Endothelial cell (in vitro differentiated cells): Measurements from ENCODE around the gene TLL2. TPM values are rescaled to one million over a fixed set of nuclear protein-coding genes. Genes with fewer than 3 reads are reported as not detected.

Experiments
- DNase-seq: peaks from one replicate; pipeline ENCODE4 v3.0.0; 2021; ENCODE audit warnings: low spot score
- H3K27ac Mint-ChIP-seq: one replicate; pipeline ENCODE4 v1.8.0; 2021; ENCODE audit warnings: mixed read lengths, inconsistent platforms; ENCODE audit not compliant: unreplicated experiment
- H3K27me3 Mint-ChIP-seq: one replicate; pipeline ENCODE4 v1.8.0; 2021; ENCODE audit warnings: mild to moderate bottlenecking, moderate library complexity, mixed read lengths, inconsistent platforms; ENCODE audit not compliant: unreplicated experiment
- H3K36me3 Mint-ChIP-seq: one replicate; pipeline ENCODE4 v1.8.0; 2021; ENCODE audit warnings: mild to moderate bottlenecking, low read depth, mixed read lengths, inconsistent platforms; ENCODE audit not compliant: unreplicated experiment
- H3K4me1 Mint-ChIP-seq: one replicate; pipeline ENCODE4 v1.8.0; 2021; ENCODE audit warnings: mild to moderate bottlenecking, mixed read lengths, inconsistent platforms; ENCODE audit not compliant: unreplicated experiment
- H3K4me3 Mint-ChIP-seq: one replicate; pipeline ENCODE4 v1.8.0; 2021; ENCODE audit warnings: mild to moderate bottlenecking, mixed read lengths, inconsistent platforms; ENCODE audit not compliant: unreplicated experiment
- H3K9me3 Mint-ChIP-seq: one replicate; pipeline ENCODE4 v1.8.0; 2021; ENCODE audit warnings: mixed read lengths, inconsistent platforms; ENCODE audit not compliant: unreplicated experiment
- CTCF ChIP-seq: fragments of 200-600 bp; sonication (generic); IDR thresholded peaks from one replicate; pipeline ENCODE4 v1.5.0; 2021; ENCODE audit warnings: antibody characterized with exemption; ENCODE audit not compliant: unreplicated experiment
- total RNA-seq: library from RNA; stranded (reverse); fragmentation: NEBNext Ultra II Directional; extraction: Animal tissue kit (Norgen Biotek cat#: 25700); gene quantifications from one replicate; pipeline ENCODE4 v1.2.1, GENCODE V29; 2021; ENCODE audit not compliant: unreplicated experiment

TLL2 gene
- total RNA-seq, 1 donor from 2014 or later = 0.41 TPM

- peaks cover 6% of the 10 kb centered on the region for H3K27me3 Mint-ChIP-seq
These were observed 56.4 kb downstream of the TLL2 start for GRCh38 chr10:96457341-96457740.

GRCh38 chr10:96456296-96456840, 57.4 kb downstream of the TLL2 start:
- no peak for DNase-seq
- Mint-ChIP-seq H3K4me1 (peaks cover 9% of the 10 kb centered on the region), H3K27me3 (peaks cover 3% of the 10 kb centered on the region), H3K4me3 (no peak overlapping the region), H3K27ac (no peak overlapping the region), H3K9me3 (no peaks in the 10 kb centered on the region), H3K36me3 (peaks cover 6% of the 10 kb centered on the region)
- TF ChIP-seq CTCF = no peak

More at GRCh38 chr10:96457341-96457740, 56.4 kb downstream of the TLL2 start:
- peaks cover 4% of the 10 kb centered on the region for H3K9me3 Mint-ChIP-seq
- TF ChIP-seq CTCF = no peak
- peak overlapping the region; percentile 21 for H3K27ac Mint-ChIP-seq
- H3K4me3 Mint-ChIP-seq = no peak overlapping the region
- peaks cover 9% of the 10 kb centered on the region for H3K4me1 Mint-ChIP-seq
- no peak for DNase-seq
- peaks cover 9% of the 10 kb centered on the region for H3K36me3 Mint-ChIP-seq

GRCh38 chr10:96453856-96454583, 59.7 kb downstream of the TLL2 start:
- Mint-ChIP-seq H3K9me3 (no peaks in the 10 kb centered on the region), H3K4me1 (peaks cover 9% of the 10 kb centered on the region), H3K4me3 (no peak overlapping the region), H3K27me3 (peaks cover 1% of the 10 kb centered on the region), H3K36me3 (no peaks in the 10 kb centered on the region), H3K27ac (no peak overlapping the region)
- TF ChIP-seq CTCF = no peak
- no peak for DNase-seq

- TF ChIP-seq CTCF = no peak
- H3K4me3 Mint-ChIP-seq = no peak overlapping the region
- no peak for DNase-seq
- H3K27ac Mint-ChIP-seq = no peak overlapping the region
- H3K4me1 Mint-ChIP-seq = peaks cover 5% of the 10 kb centered on the region
- H3K9me3 Mint-ChIP-seq = no peaks in the 10 kb centered on the region
- peaks cover 3% of the 10 kb centered on the region for H3K27me3 Mint-ChIP-seq
- no peaks in the 10 kb centered on the region for H3K36me3 Mint-ChIP-seq
These were observed 61.1 kb downstream of the TLL2 start for GRCh38 chr10:96452494-96453153.
